HG03439 (cell line): ENCODE results near the gene DNASE1L2.
A peak's percentile ranks its signal among the peaks of the same experiment; 100 is the strongest.
"Not testable (repeated sequence)": the region's sequence is repeated elsewhere in the genome, so short reads cannot be mapped to it uniquely, and the experiment has no call there.

ENCODE experiments used
- ATAC-seq: cut with Tn5 transposase; IDR thresholded peaks from one replicate; pipeline ENCODE4 v1.9.1; 2021; ENCODE audit warnings: mild to moderate bottlenecking, moderate library complexity; ENCODE audit not compliant: unreplicated experiment

Gene DNASE1L2

GRCh38 chr16:2203119-2203688 is 33.0 kb upstream of the DNASE1L2 start:
- ATAC-seq: not testable (repeated sequence)

DNA sequence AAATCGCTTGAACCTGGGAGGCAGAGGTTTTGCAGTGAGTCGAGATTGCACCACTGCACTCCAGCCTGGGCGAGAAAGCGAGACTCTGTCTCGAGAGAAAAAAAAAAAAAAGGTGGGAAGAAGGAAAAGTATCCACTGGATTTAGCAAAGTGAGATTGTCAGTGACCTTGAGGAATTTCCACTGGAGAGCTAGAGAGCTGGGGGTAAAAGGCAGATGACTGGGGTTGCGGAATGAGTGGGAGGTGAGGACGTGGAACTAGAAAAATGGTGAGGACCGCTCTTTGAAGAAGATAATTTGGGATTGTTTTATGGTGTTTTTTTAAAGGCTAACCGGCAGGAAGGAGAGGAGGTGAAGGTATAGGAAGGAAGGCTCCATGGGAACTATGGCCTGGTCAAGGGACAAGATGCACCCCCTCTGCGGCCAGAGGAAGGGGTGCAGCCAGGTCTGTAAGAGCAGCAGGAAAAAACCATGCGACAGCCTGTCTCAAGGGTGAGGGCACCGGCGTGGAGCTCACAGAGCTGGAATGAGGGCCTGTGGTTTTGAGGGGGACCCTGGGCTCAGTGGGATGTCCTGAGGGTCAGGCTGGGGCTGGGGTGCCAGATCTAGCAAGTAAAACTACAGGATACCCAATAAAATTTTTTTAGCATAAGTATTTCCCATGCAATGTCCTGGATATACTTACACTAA is 31.7 kb upstream of the DNASE1L2 start:
- no peak for ATAC-seq

GRCh38 chr16:2205104-2205966 is 30.9 kb upstream of the DNASE1L2 start, which contains the start of gene MLST8:
MLST8 (plus strand) TSS chr16:2205454; CDS start chr16:2206086, 632 bp downstream.
- ATAC-seq: peak; percentile 79

GRCh38 chr16:2205967-2206313 is 30.3 kb upstream of the DNASE1L2 start:
- ATAC-seq: peak; percentile 4

DNA sequence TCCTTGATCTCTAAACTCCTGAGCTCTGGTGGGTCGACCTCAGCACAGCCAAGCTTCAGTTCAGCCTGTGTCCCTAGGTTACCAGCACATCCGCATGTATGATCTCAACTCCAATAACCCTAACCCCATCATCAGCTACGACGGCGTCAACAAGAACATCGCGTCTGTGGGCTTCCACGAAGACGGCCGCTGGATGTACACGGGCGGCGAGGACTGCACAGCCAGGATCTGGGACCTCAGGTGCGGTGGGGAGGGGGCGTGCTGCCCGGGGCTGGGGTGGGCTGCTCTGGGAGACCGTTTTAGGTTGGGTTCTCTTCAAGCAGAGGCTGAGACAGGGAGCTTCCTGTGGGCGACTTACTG is 29.8 kb upstream of the DNASE1L2 start:
- no peak for ATAC-seq

GRCh38 chr16:2206780-2207433 is 29.3 kb upstream of the DNASE1L2 start:
- ATAC-seq: no peak

GRCh38 chr16:2207872-2208271 is 28.4 kb upstream of the DNASE1L2 start:
- no peak for ATAC-seq

GRCh38 chr16:2208308-2208707 is 27.9 kb upstream of the DNASE1L2 start:
- no peak for ATAC-seq

DNA sequence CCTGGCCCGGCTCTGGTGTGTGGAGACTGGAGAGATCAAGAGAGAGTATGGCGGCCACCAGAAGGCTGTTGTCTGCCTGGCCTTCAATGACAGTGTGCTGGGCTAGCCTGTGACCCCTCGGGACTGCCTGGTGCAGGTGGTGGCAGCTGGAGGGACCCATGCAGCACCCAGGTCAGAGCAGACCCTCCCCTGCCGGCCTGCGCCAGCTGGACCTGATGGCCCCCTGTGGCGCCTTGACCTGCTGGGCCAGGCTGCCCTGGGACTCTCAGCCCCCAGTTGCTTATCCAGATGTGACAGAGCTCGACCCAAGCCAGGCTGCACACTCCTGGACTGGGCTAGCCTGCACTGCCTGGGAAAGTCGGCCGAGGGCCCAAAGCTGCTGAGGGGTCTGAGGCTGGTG is 27.5 kb upstream of the DNASE1L2 start:
- ATAC-seq: no peak

- ATAC-seq: no peak
Observed at GRCh38 chr16:2209258-2210008, 26.8 kb upstream of the DNASE1L2 start.

- ATAC-seq: no peak
Observed at GRCh38 chr16:2210009-2210332, 26.3 kb upstream of the DNASE1L2 start.

DNA sequence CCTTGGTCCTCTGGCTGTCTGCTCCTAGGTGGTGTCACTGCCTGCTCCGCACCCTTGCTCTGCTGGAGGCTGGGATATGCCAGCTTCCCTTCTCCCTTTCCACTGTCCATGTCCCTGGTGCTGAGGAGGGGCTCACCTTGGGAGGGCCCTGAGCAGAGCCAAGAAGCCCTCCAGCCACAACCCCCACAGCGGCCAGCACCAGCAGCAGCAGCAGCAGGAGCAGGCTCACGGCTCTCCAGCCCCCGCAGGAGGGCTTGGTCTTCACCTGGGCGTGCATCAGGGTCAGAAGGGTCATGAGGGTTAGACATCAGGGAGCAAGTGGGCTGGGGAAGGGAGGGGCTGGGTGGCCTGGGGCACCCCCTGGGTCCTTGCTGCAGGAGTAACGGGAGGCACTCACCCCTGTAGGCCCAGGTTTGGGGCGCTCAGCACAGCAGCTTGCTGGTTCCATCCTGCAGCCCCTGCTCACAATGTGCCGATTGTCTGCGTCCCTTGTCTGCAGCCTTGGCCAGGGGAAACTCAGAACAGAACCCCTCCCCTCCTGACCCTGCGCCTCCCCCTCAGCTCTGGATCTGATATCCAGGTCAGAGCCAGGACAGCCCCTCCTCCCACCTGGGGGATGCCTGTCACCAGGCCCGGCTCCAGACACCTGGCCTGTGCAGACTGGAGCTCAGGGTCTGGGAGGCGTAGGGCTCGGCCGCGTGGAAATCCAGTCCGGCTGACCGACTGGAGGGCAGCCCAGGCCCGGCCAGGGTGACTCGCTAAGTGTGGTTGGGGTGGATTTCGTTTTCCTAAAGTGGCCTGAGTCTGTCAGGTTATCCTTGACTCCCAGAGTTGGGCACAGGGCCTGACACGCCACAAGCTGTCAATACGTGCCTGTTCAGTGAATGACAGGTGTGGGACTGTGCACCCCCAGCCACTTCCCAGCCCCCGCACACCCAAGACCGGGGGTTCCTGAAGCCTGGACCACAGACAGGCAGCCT is 25.6 kb upstream of the DNASE1L2 start, which contains the start of gene BRICD5:
Gene BRICD5, minus strand, starts transcription at position 478 of the 980 bp plus-strand sequence. Its CDS starts 30 bp downstream, at position 448.
- ATAC-seq: no peak

DNA sequence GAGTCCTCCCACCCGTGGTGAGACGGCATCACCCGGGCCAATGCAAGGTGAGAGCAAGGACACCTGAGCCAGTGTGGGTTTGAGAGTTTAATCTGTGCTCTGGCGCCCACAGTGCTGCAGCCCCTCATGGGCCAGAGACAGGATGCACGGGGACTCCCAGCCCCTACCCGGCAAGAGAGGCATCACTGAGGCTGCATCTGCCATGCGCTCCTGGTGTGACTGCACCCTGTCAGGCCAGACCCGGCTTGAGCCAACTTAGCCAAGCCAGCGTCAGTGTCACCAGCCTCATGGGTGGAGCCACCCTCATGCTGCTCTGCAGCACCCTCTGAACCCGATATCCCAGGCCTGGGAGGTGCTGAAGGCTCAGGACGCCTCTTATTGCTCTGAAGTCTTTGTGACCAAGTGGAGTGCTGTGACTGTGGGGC is 24.3 kb upstream of the DNASE1L2 start:
- no peak for ATAC-seq

- ATAC-seq: no peak
Observed at GRCh38 chr16:2212362-2213324, 23.6 kb upstream of the DNASE1L2 start.

DNA sequence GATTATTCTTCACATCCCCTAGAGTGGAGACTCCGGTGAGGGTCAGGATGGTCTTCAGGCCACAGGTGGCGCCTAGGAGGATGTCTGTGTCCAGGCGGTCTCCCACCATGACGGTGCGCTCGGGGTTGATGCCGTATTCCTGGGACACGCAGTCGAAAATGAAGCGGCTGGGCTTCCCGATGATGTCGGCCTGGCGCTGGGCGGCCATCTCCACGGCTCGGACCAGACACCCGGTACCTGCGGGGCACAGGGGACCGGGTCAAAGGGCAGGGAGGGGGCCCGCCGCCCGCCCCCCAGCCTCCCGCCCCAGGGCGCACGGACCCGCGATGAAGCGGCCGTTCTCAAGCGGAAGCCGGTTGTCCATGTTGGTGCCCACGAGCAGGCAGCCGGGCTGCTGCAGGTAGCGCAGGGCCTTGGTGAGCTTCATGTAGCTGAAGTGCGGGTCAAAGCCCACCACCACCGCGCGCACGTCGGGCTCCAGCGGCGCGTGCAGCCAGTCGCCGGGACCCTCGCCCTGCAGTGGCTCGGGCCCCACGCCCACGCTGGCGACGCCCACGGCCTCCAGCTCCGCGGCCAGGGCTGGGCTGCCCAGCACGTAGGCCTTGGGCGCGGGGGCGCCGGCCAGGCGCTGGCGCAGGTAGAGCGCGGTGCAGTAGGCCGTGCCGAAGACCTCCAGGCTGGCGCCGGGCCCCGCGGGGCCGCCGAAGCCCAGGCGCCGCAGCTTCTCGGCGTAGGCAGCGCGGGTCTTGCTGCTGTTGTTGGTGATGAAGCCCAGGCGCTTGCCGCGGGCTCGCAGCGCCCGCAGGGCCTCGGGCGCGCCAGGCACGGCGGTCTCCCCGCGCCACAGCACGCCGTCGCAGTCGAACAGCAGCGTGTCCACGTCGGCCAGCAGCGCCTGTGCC is 22.2 kb upstream of the DNASE1L2 start:
- ATAC-seq: no peak

DNA sequence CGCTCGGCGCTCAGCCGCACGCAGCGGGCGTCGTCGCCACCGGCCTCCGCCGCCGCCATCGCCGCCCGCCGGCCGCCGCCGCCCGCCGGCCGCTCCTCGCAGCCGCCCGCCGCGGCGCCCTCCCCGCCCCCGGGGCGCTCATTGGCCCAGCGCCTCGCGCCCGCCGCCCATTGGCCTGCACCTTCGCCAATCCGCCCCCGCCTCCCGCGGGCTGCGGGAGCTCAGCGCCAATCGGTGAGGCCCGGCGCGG is 21.6 kb upstream of the DNASE1L2 start, which contains the start of gene PGP:
Gene PGP, minus strand, starts transcription at position 122 of the 250 bp plus-strand sequence. Its CDS starts 63 bp downstream, at position 59.
- peak; percentile 77 for ATAC-seq

DNA sequence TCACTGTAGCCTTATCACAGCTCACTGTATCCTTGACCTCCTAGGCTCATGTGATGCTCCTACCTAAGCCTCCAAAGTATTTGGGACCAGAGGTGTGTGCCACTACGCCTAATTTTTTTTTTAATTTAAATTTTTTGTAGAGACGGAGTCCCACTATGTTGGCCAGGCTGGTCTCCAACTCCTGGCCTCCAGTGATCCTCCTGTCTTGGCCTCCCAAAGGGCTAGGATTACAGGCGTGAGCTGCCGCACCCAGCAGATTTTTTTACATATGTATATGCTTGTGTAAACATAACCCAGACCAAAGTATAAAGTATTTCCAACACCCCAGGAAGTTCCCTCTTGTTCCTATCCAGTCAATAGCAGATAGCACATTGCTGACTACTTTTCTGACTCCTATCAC is 19.9 kb upstream of the DNASE1L2 start:
- no peak for ATAC-seq
